GM20000 (cell line): ENCODE measurements around the gene TAL1.

ENCODE experiments used
- DNase-seq: peaks from one replicate; pipeline ENCODE4 v3.0.0; 2012; ENCODE audit warnings: low spot score
- TF ChIP-seq, protein P1 (sequence below): IDR thresholded peaks from 2 replicates; pipeline ENCODE4 v1.5.1; 2012; ENCODE audit warnings: mild to moderate bottlenecking, control low read depth; ENCODE audit errors: extremely low read depth, missing control alignments

TAL1 gene

DNA sequence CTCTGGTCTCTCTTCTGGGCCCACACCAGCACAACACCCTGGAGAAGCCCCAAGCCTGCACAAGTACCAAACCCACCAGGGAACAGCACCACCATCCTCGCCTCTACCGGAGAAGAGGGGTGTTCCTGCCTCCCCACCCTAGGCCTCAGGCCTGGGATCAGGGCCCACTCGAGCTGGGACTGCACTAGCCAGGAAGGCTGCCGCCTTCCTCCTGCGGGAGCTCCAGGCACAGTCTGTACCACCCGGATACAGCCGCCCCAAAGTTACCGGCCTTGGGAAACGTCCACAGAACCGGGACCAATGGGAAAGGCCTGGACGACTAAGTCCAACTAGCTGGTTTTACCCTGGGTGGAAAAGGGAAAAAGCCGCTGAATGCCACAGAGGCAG lies 3.4 kb downstream of the TAL1 start:
- DNase-seq = no peak
- TF ChIP-seq, protein P1, sequence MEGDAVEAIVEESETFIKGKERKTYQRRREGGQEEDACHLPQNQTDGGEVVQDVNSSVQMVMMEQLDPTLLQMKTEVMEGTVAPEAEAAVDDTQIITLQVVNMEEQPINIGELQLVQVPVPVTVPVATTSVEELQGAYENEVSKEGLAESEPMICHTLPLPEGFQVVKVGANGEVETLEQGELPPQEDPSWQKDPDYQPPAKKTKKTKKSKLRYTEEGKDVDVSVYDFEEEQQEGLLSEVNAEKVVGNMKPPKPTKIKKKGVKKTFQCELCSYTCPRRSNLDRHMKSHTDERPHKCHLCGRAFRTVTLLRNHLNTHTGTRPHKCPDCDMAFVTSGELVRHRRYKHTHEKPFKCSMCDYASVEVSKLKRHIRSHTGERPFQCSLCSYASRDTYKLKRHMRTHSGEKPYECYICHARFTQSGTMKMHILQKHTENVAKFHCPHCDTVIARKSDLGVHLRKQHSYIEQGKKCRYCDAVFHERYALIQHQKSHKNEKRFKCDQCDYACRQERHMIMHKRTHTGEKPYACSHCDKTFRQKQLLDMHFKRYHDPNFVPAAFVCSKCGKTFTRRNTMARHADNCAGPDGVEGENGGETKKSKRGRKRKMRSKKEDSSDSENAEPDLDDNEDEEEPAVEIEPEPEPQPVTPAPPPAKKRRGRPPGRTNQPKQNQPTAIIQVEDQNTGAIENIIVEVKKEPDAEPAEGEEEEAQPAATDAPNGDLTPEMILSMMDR = no peak

DNA sequence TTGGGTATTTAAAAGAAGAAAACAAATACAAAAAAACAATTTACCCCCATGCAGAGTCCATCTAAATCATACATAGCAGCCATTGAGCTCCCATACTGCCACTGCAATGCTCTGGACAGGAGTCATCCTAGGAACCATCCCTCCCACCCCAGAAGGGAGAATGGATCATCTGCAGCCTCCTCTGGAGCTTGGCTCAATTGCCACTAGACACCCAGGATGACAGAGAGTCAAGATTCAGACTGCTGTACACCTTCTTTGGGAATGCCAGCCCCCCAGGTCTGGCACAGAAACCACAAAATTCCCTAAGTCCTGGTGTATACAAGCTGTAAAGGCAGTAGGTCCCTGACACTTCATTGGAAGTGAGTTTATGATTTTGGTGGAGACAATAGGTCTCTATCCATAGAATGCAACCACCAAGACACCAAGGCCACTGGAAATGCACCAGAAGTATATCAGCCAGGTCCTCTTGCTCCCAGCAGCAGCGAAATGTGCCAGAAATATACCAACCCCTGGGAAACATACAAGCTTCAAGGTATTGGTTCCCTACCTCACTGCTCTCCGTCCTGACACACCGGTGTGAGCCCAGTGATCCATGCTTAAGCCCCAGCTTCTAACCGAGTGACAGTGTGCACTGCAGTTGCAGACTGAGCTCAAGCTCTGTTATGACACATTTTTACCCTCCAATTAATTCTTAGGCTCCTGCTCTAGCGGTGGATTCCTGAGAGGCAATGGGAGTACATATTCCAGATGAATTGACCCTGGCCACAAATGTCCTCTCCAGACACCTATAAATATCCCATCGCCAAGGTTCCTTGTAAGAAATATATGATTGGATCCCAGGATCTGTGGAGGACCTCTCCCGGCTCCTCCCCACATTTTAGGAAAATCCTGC lies 4.4 kb downstream of the TAL1 start:
- DNase-seq = no peak
- TF ChIP-seq, protein P1 = no peak

DNA sequence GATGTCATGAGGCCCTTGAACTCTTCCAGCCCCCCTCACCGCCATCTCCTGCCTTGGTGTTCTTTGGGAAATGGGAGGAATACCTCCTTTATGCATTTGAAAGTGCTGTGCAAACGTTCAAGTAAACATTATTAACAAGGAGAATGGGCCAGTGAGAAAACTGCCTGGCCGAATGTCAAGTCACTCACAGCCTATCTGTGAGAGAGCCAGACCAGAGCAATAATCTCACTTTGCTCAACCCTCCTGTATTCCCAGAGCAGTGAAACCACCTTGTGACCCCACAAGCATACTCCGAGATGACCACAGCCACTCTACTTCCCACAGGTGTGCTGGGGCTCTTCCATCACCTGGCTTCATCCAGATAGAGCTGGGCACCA lies 5.2 kb downstream of the TAL1 start:
- TF ChIP-seq, protein P1 = no peak
- no peak for DNase-seq

DNA sequence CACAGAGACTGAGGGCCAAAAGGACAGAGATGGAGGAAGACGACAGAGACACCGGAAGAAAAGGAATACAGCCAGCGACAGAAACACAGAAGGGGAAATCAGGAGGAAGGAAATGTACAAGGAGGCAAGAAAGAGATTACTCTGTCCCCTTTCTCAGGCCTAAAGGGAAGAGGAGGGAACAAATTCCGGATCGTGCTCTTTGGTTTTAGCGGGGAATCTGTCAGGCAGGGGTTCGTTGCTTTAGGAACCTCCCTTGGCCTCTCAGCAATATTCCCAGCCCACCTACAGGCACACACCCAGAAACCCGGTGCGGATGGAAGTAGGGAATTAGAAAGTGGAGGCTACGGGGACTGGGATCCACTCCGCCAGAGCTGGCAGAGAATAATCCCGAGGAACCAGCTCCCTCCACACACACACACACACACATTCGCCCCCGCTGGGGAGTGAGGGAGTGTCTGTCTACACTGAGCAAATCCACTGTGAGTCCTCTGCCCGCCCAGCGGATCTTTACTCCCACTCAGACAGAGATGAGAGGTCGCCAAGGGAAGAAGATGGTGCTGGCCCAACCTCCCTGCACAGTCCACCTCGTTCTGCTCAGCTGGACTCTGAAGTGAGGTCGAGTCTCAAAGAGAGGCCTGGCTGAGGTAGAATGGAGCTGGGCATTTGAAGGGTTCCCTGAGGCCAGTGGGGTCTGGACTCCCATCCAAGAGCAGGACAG lies 5.7 kb downstream of the TAL1 start:
- TF ChIP-seq, protein P1 = no peak
- no peak for DNase-seq

DNA sequence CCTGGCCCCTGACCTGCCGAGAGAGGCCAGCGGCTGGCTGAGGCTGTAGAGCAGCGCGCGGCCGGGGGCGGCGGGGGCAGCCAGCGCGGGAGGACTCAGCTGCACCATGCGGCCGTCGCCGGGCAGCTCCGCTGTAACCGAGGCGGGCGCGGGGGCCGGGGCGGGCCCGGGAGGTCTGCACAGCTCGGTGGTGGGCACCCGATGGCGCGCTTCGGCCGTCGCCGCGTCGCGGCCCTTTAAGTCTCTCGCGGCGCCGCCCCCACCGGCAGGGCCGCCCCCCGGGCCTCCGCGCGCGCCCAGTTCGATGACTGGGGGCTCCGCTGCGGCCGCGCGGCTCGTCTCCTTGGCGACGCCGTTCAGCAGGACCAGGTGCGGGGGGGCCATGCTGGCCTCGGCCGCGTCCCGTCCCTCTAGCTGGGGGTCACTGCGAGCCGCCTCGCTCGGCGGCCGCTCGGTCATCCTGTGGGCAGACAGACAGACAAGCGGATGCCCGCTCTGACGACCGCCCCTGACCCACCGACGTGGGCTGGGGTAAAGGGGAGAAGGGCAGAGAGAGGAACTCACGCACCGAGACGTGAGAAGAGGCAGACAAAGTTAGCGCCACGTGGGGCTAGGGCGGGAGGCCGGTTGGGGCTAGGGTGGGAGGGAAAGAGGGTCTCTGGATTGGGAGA lies 6.5 kb downstream of the TAL1 start:
- DNase-seq = no peak
- TF ChIP-seq, protein P1 = no peak

DNA sequence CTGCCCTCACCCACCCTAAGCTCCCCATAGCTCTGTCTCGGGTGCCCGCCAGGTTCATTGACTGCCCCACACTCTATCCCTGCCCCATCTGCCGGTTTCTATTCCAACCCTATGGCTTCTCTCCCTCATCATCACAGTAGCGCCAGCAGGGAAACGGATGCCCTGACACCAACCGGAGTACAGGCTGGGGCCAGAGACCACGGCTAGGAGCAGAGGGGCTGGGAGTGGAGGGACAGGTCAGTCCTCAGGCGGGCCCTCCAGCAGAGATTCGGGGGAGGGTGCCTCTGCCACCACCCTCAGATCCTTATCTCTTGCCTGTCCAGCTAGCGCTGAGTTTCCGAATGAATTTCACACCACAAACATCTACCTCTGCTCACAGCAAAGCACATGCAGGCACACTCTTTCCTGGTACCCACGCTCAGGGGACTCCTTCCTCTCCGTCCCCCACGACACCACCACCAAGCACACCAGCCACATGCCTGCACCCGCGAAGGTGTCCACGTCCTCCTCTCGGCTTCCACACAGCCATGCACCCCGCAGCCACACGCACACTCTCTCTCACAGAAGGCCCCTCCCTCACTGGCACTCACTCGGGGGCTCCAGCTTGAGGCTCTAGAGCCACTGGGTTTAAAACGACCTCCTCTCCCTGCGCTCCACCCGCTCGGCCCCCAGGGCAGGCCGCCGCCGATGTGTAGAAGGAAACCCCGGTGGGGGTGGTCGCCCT lies 7.2 kb downstream of the TAL1 start:
- DNase-seq = no peak

More for the DNA sequence above, 7.2 kb downstream of the TAL1 start:
- TF ChIP-seq, protein P1 = no peak
